OCI-LY1 (cell line): ENCODE data around the gene OSGIN1.
"Not testable (repeated sequence)": the region's sequence is repeated elsewhere in the genome, so short reads cannot be mapped to it uniquely, and the experiment has no call there.

ENCODE experiments used
- CTCF ChIP-seq: fragments of 200-600 bp; sonication (generic), shearing (Covaris generic); IDR thresholded peaks from 2 replicates; pipeline ENCODE4 v1.5.1; 2017; ENCODE audit warnings: mild to moderate bottlenecking, antibody characterized with exemption, low read length, moderate library complexity, mixed read lengths
- EZH2 ChIP-seq: fragments of 200-600 bp; sonication (generic), shearing (Covaris generic); IDR thresholded peaks from 2 replicates; pipeline ENCODE4 v1.8.0; 2017; ENCODE audit warnings: borderline replicate concordance, mixed run types, mild to moderate bottlenecking, antibody characterized with exemption, low read length, moderate library complexity, mixed read lengths

- not testable (repeated sequence) for TF ChIP-seq EZH2, CTCF
Observed at GRCh38 chr16:83941546-83941945, 11.5 kb upstream of the OSGIN1 start.
